ENCODE results near the gene EP400.

Gene EP400

DNA sequence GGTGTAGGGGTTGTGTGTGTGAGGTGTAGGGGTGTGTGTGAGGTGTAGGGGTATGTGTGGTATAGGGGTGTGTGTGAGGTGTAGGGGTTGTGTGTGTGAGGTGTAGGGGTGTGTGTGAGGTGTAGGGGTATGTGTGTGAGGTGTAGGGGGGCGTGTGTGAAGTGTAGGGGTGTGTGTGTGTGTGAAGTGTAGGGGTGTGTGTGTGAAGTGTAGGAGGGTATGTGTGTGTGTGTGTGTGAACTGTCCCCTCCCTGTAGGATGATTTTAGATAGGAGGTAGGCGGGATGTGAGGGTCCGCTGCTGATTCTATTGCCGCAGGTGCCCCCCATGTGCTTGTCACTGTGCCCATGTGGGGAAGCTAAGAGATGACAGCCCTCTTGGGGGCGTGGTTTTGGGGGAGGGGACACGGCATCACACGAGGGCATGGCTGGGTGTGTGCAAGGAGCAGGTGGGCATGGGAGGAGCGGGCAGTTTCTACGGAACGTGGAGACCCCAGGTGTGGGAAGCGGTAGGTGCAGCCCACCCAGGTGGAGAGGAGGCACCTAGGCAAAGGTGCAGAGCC lies 105.9 kb downstream of the EP400 start:
- no peak overlapping the region for H3K27ac ChIP-seq

GRCh38 chr12:132056320-132056719 lies 106.6 kb downstream of the EP400 start:
- TF ChIP-seq, protein P1, sequence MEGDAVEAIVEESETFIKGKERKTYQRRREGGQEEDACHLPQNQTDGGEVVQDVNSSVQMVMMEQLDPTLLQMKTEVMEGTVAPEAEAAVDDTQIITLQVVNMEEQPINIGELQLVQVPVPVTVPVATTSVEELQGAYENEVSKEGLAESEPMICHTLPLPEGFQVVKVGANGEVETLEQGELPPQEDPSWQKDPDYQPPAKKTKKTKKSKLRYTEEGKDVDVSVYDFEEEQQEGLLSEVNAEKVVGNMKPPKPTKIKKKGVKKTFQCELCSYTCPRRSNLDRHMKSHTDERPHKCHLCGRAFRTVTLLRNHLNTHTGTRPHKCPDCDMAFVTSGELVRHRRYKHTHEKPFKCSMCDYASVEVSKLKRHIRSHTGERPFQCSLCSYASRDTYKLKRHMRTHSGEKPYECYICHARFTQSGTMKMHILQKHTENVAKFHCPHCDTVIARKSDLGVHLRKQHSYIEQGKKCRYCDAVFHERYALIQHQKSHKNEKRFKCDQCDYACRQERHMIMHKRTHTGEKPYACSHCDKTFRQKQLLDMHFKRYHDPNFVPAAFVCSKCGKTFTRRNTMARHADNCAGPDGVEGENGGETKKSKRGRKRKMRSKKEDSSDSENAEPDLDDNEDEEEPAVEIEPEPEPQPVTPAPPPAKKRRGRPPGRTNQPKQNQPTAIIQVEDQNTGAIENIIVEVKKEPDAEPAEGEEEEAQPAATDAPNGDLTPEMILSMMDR (IDR thresholded peaks at IDR 0.05), result no peak
- no peak for TF ChIP-seq ZFX (IDR thresholded peaks at IDR 0.05; ENCODE audit: borderline replicate concordance)

More for the DNA sequence above, 105.9 kb downstream of the EP400 start:
- no peak for TF ChIP-seq ZFX (IDR thresholded peaks at IDR 0.05; ENCODE audit: borderline replicate concordance)
- TF ChIP-seq, protein P1 (IDR thresholded peaks at IDR 0.05), result no peak

GRCh38 chr12:132056951-132057350 lies 107.2 kb downstream of the EP400 start:
- no peak overlapping the region for H3K27ac ChIP-seq
- TF ChIP-seq ZFX (IDR thresholded peaks at IDR 0.05; ENCODE audit: borderline replicate concordance), result no peak
- TF ChIP-seq, protein P1 (IDR thresholded peaks at IDR 0.05), result no peak

More at GRCh38 chr12:132056320-132056719, 106.6 kb downstream of the EP400 start:
- no peak overlapping the region for H3K27ac ChIP-seq

GRCh38 chr12:132057691-132058090 lies 107.9 kb downstream of the EP400 start:
- no peak for TF ChIP-seq ZFX (IDR thresholded peaks at IDR 0.05; ENCODE audit: borderline replicate concordance)
- TF ChIP-seq, protein P1 (IDR thresholded peaks at IDR 0.05), result no peak
- no peak overlapping the region for H3K27ac ChIP-seq

DNA sequence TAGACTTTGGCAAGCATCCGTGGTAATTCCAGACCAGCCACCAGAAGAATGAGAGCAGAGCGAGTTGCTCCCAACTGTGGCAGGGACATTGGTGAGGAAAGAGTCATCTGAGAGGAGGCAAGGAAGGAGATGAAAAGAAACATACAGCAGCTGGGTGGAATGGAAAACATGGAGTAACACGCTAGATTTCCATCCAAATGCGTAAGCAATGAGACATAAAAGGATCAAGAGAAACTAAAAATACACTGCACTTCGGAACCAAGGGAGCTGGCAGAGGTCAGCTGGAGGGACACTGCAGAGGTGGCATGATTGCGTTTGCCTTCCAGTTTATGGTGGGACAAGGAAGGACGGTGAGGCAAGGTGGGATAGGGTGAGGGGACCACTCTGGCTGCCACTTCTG lies 111.5 kb downstream of the EP400 start:
- TF ChIP-seq, protein P1 (IDR thresholded peaks at IDR 0.05), result no peak
- TF ChIP-seq ZFX (IDR thresholded peaks at IDR 0.05; ENCODE audit: borderline replicate concordance), result no peak
- no peak overlapping the region for H3K27ac ChIP-seq

- no peak overlapping the region for H3K27ac ChIP-seq
- TF ChIP-seq, protein P1 (IDR thresholded peaks at IDR 0.05), result no peak
- TF ChIP-seq ZFX (IDR thresholded peaks at IDR 0.05; ENCODE audit: borderline replicate concordance), result no peak
Measured at GRCh38 chr12:132061641-132062430, 112.1 kb downstream of the EP400 start.

DNA sequence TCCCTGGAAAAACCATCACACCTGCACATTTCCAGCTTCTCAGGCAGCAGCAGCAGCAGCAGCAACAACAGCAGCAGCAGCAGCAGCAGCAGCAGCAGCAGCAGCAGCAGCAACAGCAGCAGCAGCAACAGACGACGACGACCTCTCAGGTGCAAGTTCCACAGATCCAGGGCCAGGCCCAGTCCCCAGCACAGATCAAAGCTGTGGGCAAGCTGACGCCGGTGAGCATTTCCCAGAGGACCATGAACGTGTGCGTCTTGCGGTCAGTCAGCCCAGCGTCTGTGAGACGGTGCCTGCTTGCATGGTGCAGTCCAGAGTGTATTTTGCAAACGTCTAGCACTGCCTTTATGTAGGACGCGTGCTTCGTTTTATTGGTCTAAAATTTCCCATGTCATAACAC lies 112.7 kb downstream of the EP400 start:
- TF ChIP-seq ZFX (IDR thresholded peaks at IDR 0.05; ENCODE audit: borderline replicate concordance), result no peak
- H3K27ac ChIP-seq, result no peak overlapping the region
